Stromal cell of bone marrow (primary cell): ENCODE measurements around the gene MYOT.

Experiments
- DNase-seq: peaks from one replicate; pipeline ENCODE4 v3.0.0-alpha.2; 2012; ENCODE audit warnings: low read depth

MYOT gene

GRCh38 chr5:137901011-137901817 is 33.6 kb downstream of the MYOT start:
- DNase-seq, result no peak

GRCh38 chr5:137902408-137903133 is 34.9 kb downstream of the MYOT start:
- DNase-seq, result no peak

GRCh38 chr5:137914758-137915157 is 47.1 kb downstream of the MYOT start:
- no peak for DNase-seq

DNA sequence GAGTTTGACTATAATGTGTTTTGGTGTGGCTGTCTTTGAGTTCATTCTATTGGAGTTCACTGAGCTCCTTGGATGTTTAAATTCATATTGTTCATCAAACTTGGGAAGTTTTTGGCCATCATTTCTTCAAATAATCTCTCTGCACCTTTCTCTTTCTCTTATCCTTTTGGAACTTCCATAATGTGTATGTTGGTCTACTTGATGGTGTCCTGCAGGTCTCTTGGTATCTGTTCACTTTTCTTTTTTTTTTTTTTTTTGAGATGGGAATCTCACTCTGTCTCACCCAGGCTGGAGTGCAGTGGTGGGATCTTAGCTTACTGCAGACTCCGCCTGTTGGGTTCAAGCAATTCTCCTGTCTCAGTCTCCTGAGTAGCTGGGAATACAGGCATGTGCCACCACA is 49.3 kb downstream of the MYOT start:
- no peak for DNase-seq

GRCh38 chr5:137921931-137922330 is 54.3 kb downstream of the MYOT start:
- DNase-seq, result no peak

DNA sequence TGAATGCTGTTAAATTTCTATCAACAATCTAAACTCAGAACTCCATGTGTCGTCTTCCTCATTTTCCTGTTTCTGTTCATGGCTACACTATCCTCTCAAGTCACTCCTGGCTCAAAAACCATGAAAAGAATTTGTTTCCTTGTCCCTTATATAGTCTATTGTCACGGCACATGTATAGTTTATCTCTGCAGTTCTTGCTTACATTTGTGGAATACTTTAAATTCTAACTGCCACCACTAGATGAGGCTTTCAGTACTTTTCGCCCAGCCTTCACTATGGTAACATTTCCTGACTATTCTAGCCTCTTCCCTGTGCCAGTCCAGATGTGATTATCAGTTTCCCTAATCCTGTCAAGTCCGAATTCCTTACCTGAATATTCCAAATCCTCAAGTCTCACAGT is 56.2 kb downstream of the MYOT start:
- DNase-seq, result no peak

GRCh38 chr5:137932800-137933199 is 65.1 kb downstream of the MYOT start:
- no peak for DNase-seq

- DNase-seq, result no peak
These were observed 65.8 kb downstream of the MYOT start for GRCh38 chr5:137933491-137933911.

GRCh38 chr5:137935190-137935589 is 67.5 kb downstream of the MYOT start:
- no peak for DNase-seq

- DNase-seq, result no peak
These were observed 68.0 kb downstream of the MYOT start for GRCh38 chr5:137935694-137936093.
